HepG2 (cell line): ENCODE data around the gene DNAJC2. TPM values are rescaled to one million over a fixed set of nuclear protein-coding genes. Genes with fewer than 3 reads are reported as not detected.

Source experiments
- BCL6 ChIP-seq: IDR thresholded peaks from 2 replicates; pipeline ENCODE4 v1.6.1; 2016; ENCODE audit warnings: missing genetic modification reagents, missing compliant biosample characterization
- CHD4 ChIP-seq: fragments of 200-600 bp; sonication (generic); IDR thresholded peaks from 2 replicates; pipeline ENCODE4 v1.7.0; 2017; ENCODE audit warnings: mild to moderate bottlenecking, low read length, borderline replicate concordance
- DNMT1 ChIP-seq: sonication (generic); formaldehyde crosslinking; IDR thresholded peaks from 2 replicates; pipeline ENCODE4 v1.5.1; 2020; ENCODE audit warnings: mild to moderate bottlenecking, missing genetic modification reagents
- DZIP1 ChIP-seq: sonication (generic); formaldehyde crosslinking; IDR thresholded peaks from 2 replicates; pipeline ENCODE4 v1.5.0; 2020; ENCODE audit warnings: mild to moderate bottlenecking, missing genetic modification reagents
- EEA1 ChIP-seq: sonication (generic); formaldehyde crosslinking; IDR thresholded peaks from 2 replicates; pipeline ENCODE4 v1.5.1; 2020; ENCODE audit warnings: mild to moderate bottlenecking, missing genetic modification reagents, borderline replicate concordance
- ESRRA ChIP-seq: sonication (generic); formaldehyde crosslinking; IDR thresholded peaks from 2 replicates; pipeline ENCODE4 v1.5.1; 2020; ENCODE audit warnings: mild to moderate bottlenecking, low read depth, missing genetic modification reagents
- KMT2A ChIP-seq: sonication (generic); formaldehyde crosslinking; IDR thresholded peaks from 2 replicates; pipeline ENCODE4 v1.4.0; 2020; ENCODE audit warnings: missing genetic modification reagents
- MEF2D ChIP-seq: sonication (generic); formaldehyde crosslinking; IDR thresholded peaks from 2 replicates; pipeline ENCODE4 v1.5.1; 2020; ENCODE audit warnings: mild to moderate bottlenecking, missing genetic modification reagents
- MEIS1 ChIP-seq: sonication (generic); formaldehyde crosslinking; IDR thresholded peaks from 2 replicates; pipeline ENCODE4 v1.9.0; 2021; ENCODE audit warnings: mild to moderate bottlenecking, missing genetic modification reagents, moderate library complexity, borderline replicate concordance
- MTERF4 ChIP-seq: sonication (generic); formaldehyde crosslinking; IDR thresholded peaks from 2 replicates; pipeline ENCODE4 v1.8.0; 2023; ENCODE audit warnings: mild to moderate bottlenecking, missing genetic modification reagents
- NFKB2 ChIP-seq: sonication (generic); formaldehyde crosslinking; IDR thresholded peaks from 2 replicates; pipeline ENCODE4 v1.4.0; 2020; ENCODE audit warnings: missing genetic modification reagents, borderline replicate concordance
- PHF21A ChIP-seq: sonication (generic); formaldehyde crosslinking; IDR thresholded peaks from 2 replicates; pipeline ENCODE4 v1.5.0; 2020; ENCODE audit warnings: mild to moderate bottlenecking, missing genetic modification reagents
- RARG ChIP-seq: sonication (generic); formaldehyde crosslinking; IDR thresholded peaks from 2 replicates; pipeline ENCODE4 v1.4.0; 2020; ENCODE audit warnings: low read depth, mild to moderate bottlenecking, missing genetic modification reagents
- RNF2 ChIP-seq: fragments of 450-650 bp; conservative IDR thresholded peaks from 2 replicates; pipeline ENCODE4 v1.6.1; 2016; ENCODE audit warnings: low read depth
- STAG1 ChIP-seq: sonication (generic); formaldehyde crosslinking; IDR thresholded peaks from 2 replicates; pipeline ENCODE4 v1.4.0; 2020; ENCODE audit warnings: missing genetic modification reagents
- TCF7 ChIP-seq: sonication (generic); IDR thresholded peaks from 2 replicates; pipeline ENCODE4 v1.6.1; 2016; ENCODE audit warnings: antibody characterized with exemption, low read depth
- THAP11 ChIP-seq: IDR thresholded peaks from 2 replicates; pipeline ENCODE4 v1.6.1; 2016; ENCODE audit warnings: missing biosample characterization, missing genetic modification reagents
- ZNF274 ChIP-seq: sonication (generic); formaldehyde crosslinking; IDR thresholded peaks from 2 replicates; pipeline ENCODE4 v1.5.1; 2020; ENCODE audit warnings: mild to moderate bottlenecking, missing genetic modification reagents
- ZNF446 ChIP-seq: sonication (generic); formaldehyde crosslinking; IDR thresholded peaks from 2 replicates; pipeline ENCODE4 v1.5.0; 2020; ENCODE audit warnings: mild to moderate bottlenecking, missing genetic modification reagents
- ZNF556 ChIP-seq: sonication (generic); formaldehyde crosslinking; IDR thresholded peaks from 2 replicates; pipeline ENCODE4 v1.4.0; 2020; ENCODE audit warnings: mild to moderate bottlenecking, missing genetic modification reagents, borderline replicate concordance
- polyA plus RNA-seq, 8 experiments: library from polyadenylated mRNA; depleted of rRNA in 3 of 8; stranded (reverse) in 7 of 8; unstranded in 1 of 8; fragments of >200 nt; fragmentation: Illumina TruSeq in 4 of 8; extraction: Trizol in 4 of 8; gene quantifications; 2 replicates each; pipeline versions ENCODE4 v1.2.1 to v1.2.3, GENCODE V29; 2011 to 2016; ENCODE audit warnings: low read depth in 4 of 8, missing spikeins in 1 of 8, mixed read lengths in 1 of 8; ENCODE audit not compliant: insufficient read depth in 1 of 8
- total RNA-seq, 5 experiments: library from RNA; depleted of rRNA; stranded (reverse); fragments of >200 nt; fragmentation: Illumina TruSeq; extraction: Trizol; gene quantifications; 2 replicates each; pipeline ENCODE4 v1.2.3, GENCODE V29; 2016; ENCODE audit warnings: low read depth in 1 of 5
- TF ChIP-seq, protein P1 (sequence below): sonication (generic); IDR thresholded peaks from 2 replicates; pipeline ENCODE4 v1.6.1; 2016; ENCODE audit warnings: low read depth, borderline replicate concordance
- TF ChIP-seq, protein P2 (sequence below): sonication (generic); formaldehyde crosslinking; IDR thresholded peaks from 2 replicates; pipeline ENCODE4 v1.4.0; 2020; ENCODE audit warnings: mild to moderate bottlenecking, missing genetic modification reagents
- TF ChIP-seq, protein P3 (sequence below): sonication (generic); formaldehyde crosslinking; IDR thresholded peaks from 2 replicates; pipeline ENCODE4 v1.5.1; 2020; ENCODE audit warnings: missing genetic modification reagents, mild to moderate bottlenecking, borderline replicate concordance

Gene DNAJC2
- total and polyA plus RNA-seq, 2 of the 13 experiments (the other 11 are each of a cell fraction or from before 2014, with no cell fraction given), result 19.6 to 42.0 TPM

DNA sequence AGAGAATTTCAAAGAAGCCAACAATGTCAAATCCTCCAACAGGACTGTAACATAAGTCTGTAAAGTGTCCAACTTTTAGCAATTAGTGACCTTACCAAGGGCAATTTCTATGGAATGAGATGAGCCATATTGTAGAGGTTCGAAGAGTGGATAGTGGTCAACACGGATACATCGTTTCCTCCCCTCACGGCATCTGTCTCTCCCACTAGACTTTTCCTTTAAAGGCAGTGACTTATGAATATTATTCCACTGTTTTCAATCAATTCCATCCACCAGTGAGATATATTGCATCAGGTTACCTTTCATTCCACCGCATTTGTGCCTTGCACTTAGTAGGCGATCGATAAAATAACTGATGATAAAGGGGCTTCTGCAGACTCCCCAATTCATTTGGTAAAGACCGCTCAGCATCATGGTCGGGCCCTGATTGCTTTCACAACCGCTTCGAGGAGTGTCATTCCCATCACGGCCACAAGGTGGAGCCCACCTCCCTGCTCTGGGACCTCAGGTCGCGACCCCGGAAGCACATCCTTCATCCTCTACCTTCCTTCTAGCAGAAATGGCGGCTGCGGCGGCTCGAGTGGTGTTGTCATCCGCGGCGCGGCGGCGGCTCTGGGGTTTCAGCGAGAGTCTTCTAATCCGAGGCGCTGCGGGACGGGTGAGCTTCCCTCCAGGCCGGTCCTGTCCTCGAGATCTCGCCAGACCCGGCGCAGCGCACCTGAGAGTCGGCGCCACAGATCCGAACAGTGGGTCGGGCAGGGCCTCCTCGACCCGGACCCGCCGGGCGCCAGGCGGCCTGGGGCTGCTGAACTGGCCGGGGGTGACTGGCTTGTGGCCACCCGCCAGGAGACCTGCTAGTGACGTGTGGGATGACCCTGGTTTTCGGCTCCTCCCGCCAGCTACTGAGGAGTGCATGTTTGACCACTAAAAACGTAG is 47.4 kb downstream of the DNAJC2 start, which contains the start of gene PMPCB (continued):
- peak; percentile 78; the same call in 1 of the 2 replicates for TF ChIP-seq DZIP1 (CRISPR knock-in tag)
- TF ChIP-seq STAG1 (CRISPR knock-in tag), result peak; percentile 78
- TF ChIP-seq EEA1 (CRISPR knock-in tag), result peak; percentile 67; the same call in 1 of the 2 replicates
- no peak for TF ChIP-seq ZNF446
- peak; percentile 93 for TF ChIP-seq ZNF274
- TF ChIP-seq CHD4, result no peak
- no peak for TF ChIP-seq RARG (CRISPR knock-in tag)
- TF ChIP-seq, protein P1, sequence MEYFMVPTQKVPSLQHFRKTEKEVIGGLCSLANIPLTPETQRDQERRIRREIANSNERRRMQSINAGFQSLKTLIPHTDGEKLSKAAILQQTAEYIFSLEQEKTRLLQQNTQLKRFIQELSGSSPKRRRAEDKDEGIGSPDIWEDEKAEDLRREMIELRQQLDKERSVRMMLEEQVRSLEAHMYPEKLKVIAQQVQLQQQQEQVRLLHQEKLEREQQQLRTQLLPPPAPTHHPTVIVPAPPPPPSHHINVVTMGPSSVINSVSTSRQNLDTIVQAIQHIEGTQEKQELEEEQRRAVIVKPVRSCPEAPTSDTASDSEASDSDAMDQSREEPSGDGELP, result peak; percentile 7; the same call in 1 of the 2 replicates
- TF ChIP-seq RNF2, result no peak
- TF ChIP-seq, protein P2, sequence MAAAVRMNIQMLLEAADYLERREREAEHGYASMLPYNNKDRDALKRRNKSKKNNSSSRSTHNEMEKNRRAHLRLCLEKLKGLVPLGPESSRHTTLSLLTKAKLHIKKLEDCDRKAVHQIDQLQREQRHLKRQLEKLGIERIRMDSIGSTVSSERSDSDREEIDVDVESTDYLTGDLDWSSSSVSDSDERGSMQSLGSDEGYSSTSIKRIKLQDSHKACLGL (CRISPR knock-in tag), result no peak
- peak; percentile 92 for TF ChIP-seq THAP11
- TF ChIP-seq BCL6, result peak; percentile 33; the same call in 1 of the 2 replicates
- TF ChIP-seq, protein P3, sequence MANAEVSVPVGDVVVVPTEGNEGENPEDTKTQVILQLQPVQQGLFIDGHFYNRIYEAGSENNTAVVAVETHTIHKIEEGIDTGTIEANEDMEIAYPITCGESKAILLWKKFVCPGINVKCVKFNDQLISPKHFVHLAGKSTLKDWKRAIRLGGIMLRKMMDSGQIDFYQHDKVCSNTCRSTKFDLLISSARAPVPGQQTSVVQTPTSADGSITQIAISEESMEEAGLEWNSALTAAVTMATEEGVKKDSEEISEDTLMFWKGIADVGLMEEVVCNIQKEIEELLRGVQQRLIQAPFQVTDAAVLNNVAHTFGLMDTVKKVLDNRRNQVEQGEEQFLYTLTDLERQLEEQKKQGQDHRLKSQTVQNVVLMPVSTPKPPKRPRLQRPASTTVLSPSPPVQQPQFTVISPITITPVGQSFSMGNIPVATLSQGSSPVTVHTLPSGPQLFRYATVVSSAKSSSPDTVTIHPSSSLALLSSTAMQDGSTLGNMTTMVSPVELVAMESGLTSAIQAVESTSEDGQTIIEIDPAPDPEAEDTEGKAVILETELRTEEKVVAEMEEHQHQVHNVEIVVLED, result peak; percentile 68; the same call in 1 of the 2 replicates
- TF ChIP-seq MEIS1, result 0 out of 2 replicates have a peak, but pooled peaks have one; percentile 19
- TF ChIP-seq TCF7, result no peak
- TF ChIP-seq ZNF556 (CRISPR knock-in tag), result peak; percentile 95; the same call in 1 of the 2 replicates
- peak; percentile 31; the same call in 1 of the 2 replicates for TF ChIP-seq MTERF4 (CRISPR knock-in tag)
- peak; percentile 60; the same call in 1 of the 2 replicates for TF ChIP-seq MEF2D (CRISPR knock-in tag)
- peak; percentile 97 for TF ChIP-seq KMT2A (CRISPR knock-in tag)
- peak; percentile 84 for TF ChIP-seq DNMT1 (CRISPR knock-in tag)
- peak; percentile 92 for TF ChIP-seq NFKB2 (CRISPR knock-in tag)
- TF ChIP-seq ESRRA (CRISPR knock-in tag), result peak; percentile 68; the same call in 1 of the 2 replicates
- TF ChIP-seq PHF21A, result peak; percentile 63; the same call in 1 of the 2 replicates
